GM19239 (cell line): ENCODE measurements around the gene PALM2AKAP2.

Source experiments
- DNase-seq: peaks from one replicate; pipeline ENCODE4 v3.0.0; 2011; ENCODE audit warnings: low spot score; ENCODE audit not compliant: insufficient read length
- FAIRE-seq: peaks from 2 replicates; lab custom pipeline; 2011; peaks lifted over from hg19 to GRCh38; lab: Jason Lieb, UNC

The PALM2AKAP2 gene

DNA sequence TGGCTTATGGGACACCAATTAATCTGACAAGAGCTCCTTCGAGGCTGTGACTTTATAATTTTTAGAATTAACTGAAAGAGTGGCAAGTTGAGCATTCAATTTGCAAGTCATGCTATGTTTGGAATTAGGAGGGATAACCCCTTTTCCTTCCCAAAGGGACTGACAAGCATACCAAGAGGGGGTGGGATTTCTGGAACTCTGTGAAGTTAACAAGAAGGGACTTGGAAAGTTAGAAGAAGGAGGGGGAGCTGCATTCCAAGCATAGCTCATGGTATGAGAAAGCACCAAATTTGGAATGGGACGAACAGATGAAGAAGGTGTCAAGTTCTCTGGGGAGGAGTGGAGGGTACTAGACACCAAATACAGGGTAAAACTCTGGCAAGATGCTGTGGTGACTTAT is 8.9 kb upstream of the PALM2AKAP2 start:
- no peak for DNase-seq
- no peak for FAIRE-seq

DNA sequence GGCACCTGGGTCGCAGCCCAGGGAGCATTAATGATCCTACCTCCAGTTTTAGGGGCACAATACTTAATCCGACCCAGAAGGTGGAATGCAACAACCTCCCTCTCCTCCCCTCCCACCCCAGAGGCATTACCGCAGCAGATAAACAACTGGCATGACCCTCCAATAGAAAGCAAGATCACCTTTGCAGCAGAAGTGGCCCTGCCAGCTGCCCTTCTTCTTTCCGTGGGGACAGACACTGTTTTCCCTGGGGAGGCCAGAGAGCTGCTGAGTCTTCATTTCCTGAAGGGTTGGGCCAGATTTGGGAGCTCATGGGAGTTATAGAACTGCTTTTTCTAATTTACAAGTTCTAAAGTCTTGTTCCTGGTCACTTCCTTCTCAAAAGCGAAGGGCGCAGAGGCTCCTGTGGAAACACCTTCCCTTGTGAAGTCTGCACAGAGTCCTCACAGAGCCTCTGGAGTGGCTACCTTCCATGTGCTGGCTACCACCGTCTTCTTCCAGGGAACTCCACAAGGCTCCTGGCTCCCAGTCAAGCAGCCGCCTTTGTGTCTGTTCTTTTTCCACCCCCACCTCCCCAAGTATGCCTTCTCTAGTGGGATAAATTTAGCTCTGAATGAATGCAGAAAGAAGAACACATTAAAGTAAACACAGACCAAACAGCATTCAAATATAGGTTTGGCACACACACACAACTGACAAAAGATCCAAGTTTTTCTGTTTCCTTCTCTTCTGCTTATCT is 8.0 kb upstream of the PALM2AKAP2 start:
- DNase-seq (no peak), FAIRE-seq (no peak)

DNA sequence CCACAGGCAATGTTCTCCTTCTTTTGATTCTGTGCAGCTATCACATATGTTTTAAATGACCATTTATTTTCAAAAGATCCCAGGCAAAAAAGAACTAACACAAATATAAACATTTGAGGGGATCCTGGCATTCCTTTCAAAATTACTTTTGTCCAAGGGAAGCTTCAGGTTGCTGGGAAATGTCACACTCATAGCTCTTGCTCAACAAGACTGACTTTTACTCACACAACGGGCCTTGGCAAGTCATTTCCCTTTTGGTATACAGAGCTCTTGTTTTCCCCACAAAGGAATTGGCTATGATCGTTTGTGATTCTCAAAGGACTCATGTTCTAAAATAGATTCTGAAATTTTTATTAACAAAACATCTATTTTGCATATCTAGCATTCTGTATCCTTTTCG is 4.5 kb upstream of the PALM2AKAP2 start:
- FAIRE-seq: no peak

DNA sequence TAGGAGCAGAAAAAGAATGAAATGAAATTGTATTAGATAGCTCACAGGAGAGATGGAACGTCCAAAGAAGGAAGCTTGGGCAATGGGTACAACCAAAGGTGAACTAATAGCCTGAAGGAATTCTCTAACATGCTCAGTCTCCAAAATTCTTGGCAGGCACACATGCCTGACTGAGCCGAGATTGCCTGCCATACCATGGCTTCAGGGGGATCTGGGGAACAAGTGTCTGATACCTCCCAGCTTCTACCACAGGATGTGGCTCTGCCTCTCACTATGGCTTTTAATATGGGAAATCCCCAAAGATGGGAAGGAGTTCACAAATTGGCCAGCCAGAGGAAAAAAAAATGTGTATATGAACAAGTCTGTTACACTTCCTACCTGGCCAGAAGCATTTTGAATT is 3.6 kb upstream of the PALM2AKAP2 start:
- FAIRE-seq: no peak
- DNase-seq: no peak

More for the DNA sequence above, 4.5 kb upstream of the PALM2AKAP2 start:
- no peak for DNase-seq

DNA sequence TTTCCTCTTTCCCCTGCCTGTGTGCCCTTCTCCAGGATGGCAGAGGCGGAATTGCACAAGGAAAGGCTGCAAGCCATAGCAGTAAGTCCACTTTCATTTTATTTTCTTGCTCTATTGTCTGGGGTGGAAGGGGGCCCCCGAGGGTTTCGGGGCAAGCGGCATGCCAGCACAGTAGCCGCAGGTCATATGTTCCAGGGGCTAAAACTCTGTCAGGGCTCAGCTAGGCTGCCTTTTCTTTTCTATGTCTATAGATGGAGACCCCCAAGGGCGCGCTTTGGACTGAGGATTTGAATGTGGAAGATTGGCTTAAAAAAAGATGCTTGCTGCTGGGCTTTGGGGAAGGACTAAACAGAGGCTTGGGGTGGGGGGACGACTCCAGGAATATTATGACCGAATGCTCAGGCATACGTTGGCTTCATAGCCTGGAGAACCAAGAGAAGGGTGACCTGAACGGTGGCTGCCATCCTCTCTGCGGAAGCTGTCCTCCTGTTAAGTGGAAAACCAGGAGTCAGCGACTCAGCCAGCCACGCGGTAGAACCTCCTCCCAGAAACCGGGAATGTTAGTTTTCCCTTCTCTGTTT is 545 bp downstream of the PALM2AKAP2 start:
- DNase-seq: no peak
- FAIRE-seq: no peak

DNA sequence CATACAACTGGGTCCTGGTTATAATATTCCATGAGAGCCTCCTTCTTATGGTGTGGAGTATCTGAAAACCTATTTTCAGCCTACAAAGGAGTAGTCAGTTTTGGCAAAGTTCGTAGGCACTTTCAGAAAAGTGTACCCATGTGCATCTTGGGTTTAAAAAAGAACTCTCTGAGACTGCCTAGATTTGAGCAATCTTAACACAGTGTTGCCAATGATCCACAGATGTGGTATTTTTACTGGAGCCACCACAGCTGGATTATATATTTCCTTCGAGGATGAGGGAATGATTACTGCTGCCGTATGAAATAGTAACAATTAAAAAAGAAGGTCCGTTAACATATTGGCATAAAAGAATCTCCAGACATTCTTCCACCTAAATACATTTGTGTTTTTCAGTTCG is 1.1 kb downstream of the PALM2AKAP2 start:
- DNase-seq (no peak), FAIRE-seq (no peak)

GRCh38 chr9:109781541-109782197 is 1.7 kb downstream of the PALM2AKAP2 start:
- no peak for DNase-seq
- FAIRE-seq: no peak

DNA sequence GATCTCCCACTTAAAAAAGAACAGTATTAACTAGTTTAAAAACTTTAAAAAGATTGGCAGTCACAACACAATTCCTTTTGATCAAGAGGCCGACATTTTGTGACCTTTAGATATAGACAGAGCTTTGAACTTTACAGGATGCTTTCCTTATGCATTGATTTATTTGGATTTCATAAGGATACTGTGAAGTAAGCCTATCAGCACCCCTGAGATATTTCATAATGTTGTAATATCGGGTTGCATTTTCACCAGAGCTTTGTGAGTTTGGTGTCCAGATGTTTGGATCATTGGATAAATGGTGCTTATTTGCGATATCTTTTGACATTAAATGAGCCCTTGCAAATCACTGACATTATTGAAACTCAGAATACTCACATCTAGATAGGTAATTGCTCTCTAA is 7.7 kb downstream of the PALM2AKAP2 start:
- DNase-seq (no peak), FAIRE-seq (no peak)

DNA sequence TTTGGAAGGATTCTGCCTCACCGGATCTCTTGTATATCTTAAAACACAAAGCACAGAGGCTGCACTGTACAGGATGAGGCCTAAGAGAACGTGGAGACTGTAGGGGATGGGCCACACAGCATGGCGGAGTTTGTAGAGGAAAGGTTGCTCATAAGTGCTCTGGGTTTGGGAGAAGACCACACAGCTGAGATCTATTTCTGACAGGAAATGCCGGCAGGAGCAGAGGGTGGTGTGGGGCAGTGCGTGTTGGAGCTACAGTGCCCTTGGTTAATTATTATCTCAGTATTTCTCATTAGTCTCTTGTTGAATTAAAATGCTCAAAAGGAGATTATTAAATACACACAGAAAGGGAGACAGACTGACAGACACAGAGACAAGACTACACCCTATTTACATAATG is 9.6 kb downstream of the PALM2AKAP2 start:
- DNase-seq (no peak), FAIRE-seq (no peak)

- FAIRE-seq (no peak), DNase-seq (no peak)
These were observed 10.0 kb downstream of the PALM2AKAP2 start for GRCh38 chr9:109789971-109790370.

DNA sequence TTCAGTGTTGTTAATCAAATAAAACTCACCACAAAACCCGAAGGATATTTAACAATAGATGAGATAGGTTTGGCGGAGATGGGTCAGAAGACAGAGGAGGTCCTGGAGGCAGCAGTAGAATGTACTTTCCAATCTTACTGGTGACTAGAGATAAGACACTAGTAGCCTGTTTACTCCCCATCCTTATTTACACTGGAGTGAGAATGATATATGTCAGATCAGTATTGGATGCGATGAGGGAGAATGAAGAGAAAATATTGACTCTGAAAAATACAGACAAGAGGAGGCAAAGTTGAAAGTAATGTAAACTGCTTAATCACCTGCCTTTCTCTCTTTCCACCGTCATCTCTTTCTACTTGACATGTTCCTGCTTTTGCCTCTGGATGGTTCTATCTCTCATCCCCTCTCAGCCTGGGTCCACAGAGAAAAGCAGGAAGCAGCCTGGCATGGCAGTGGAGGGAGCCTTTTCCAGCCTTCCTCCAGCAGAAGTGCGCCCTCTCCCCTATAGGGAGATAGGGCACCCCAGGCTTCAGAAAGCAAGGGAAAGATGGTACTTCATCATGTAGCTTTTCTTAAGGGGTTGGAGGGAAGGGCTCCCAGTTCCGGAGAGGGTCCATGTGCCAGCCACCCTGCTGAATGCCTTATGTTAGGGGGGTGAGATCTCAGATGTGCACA is 11.1 kb downstream of the PALM2AKAP2 start:
- FAIRE-seq (no peak), DNase-seq (no peak)

- no peak for DNase-seq
- no peak for FAIRE-seq
These were observed 11.7 kb downstream of the PALM2AKAP2 start for GRCh38 chr9:109791747-109792146.

DNA sequence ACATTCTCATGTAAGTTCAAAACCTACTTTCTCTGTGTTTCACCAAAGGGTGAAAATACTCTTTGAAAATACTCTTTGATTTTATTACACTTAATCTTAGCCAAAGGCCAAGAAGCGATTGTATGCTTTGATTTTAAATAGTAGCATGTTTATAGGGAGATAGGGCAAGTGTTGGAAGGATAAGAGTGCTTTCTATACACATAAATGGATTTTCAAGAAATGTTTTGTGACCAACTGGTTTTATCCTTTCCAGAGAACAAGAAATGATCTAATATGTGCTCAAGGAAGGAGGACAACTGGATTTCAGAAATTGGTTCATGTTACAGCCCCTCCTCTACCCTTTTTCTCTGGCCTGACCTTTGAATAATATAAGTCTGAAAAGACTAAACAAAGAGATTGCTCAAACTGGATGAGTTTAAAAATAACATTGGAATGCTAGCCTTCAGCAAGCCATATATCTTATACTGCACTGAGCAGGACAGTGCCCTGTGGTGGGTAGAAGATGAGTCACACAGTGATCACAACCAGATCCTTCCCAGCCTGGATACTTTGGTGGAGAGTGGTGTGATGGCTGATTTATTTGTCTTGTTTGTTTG is 13.1 kb downstream of the PALM2AKAP2 start:
- no peak for FAIRE-seq
- DNase-seq: no peak

GRCh38 chr9:109793921-109794320 is 13.9 kb downstream of the PALM2AKAP2 start:
- DNase-seq (no peak), FAIRE-seq (no peak)

DNA sequence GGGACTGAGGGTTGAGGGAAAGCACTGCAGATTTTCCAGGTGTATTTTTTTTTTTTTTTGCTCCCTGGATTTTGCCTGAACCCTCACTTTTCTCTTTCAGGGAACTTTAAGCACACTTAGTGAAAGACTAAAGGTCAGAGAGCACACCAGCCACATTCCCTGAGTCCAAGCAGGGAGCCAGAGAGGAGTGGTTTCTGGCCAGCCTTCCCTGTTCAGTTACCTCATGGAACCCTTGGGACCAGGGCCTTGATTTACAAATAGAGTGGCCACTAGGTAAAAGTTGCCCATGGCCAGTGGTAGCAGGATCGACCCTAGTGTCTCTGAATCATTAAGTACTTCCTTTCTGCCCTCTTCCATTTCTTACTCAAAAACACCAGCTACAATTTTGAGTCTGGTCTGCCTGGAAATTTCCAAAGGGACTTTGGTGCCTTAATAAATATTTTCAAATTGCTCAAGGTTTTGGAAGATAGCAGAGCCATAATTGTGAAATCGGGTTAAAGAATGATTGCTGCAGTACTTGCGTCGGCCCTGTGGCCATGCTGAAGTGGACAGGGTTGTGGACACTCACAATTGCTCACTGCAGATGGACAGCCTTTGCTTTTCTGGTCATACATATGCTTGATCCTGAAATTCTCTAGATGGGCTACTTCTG is 14.5 kb downstream of the PALM2AKAP2 start:
- no peak for FAIRE-seq

GRCh38 chr9:109795613-109796012 is 15.6 kb downstream of the PALM2AKAP2 start:
- no peak for DNase-seq
- FAIRE-seq: no peak

More for the DNA sequence above, 14.5 kb downstream of the PALM2AKAP2 start:
- no peak for DNase-seq

GRCh38 chr9:109796078-109796477 is 16.1 kb downstream of the PALM2AKAP2 start:
- DNase-seq (no peak), FAIRE-seq (no peak)

DNA sequence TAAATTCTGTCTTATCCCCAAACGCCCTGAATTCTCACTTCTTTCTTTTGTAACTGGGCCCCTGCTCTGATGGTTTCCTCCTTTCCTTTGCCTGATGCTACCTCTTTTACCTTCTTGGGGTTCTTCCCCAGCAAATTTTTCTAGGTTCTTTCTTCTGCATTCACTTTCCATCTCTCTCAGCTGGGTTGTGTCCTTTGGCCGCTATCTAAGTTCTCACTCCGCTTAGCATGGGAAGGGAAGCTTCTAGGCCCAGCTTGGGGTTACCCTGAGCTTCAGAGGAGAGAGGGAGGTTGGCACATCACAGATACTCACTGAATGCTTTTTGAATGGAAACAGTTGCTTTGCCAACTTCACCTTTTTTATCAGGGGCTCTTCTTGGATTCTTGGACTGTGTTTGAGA is 17.0 kb downstream of the PALM2AKAP2 start:
- DNase-seq (no peak), FAIRE-seq (no peak)

- FAIRE-seq (no peak), DNase-seq (no peak)
These were observed 17.5 kb downstream of the PALM2AKAP2 start for GRCh38 chr9:109797509-109797908.

- DNase-seq (no peak), FAIRE-seq (no peak)
These were observed 19.1 kb downstream of the PALM2AKAP2 start for GRCh38 chr9:109799141-109799540.
